BLaER1 treated with 17β-estradiol and CSF1 and Interleukin-3, amounts not matched to agents 10 nM and 100 nM (cell line): ENCODE measurements around the gene AP1S1.
"Not testable (repeated sequence)": the region's sequence is repeated elsewhere in the genome, so short reads cannot be mapped to it uniquely, and the experiment has no call there.

Experiments used
- H3K27ac ChIP-seq, 11 experiments: shearing (Covaris generic); formaldehyde crosslinking; 2 replicates each; pipeline ENCODE4 v1.8.1; 2022
- H3K27me3 ChIP-seq, 11 experiments: shearing (Covaris generic); formaldehyde crosslinking; 2 replicates each; pipeline ENCODE4 v1.8.1; 2022
- H3K36me3 ChIP-seq, 11 experiments: shearing (Covaris generic); formaldehyde crosslinking; 2 replicates each; pipeline ENCODE4 v1.8.1; 2022
- H3K4me1 ChIP-seq, 10 experiments: shearing (Covaris generic); formaldehyde crosslinking; 2 replicates each; pipeline ENCODE4 v1.8.1; 2022
- H3K4me2 ChIP-seq, 11 experiments: shearing (Covaris generic); formaldehyde crosslinking; 2 replicates each; pipeline ENCODE4 v1.8.1; 2022
- H3K4me3 ChIP-seq, 10 experiments: shearing (Covaris generic); formaldehyde crosslinking; 2 replicates each; pipeline ENCODE4 v1.8.1; 2022
- H3K9ac ChIP-seq, 11 experiments: shearing (Covaris generic); formaldehyde crosslinking; 2 replicates each; pipeline ENCODE4 v1.8.1; 2022
- H3K9me3 ChIP-seq, 11 experiments: shearing (Covaris generic); formaldehyde crosslinking; replicated peaks in 1 of 11; 2 replicates each; pipeline ENCODE4 v1.8.1; 2022
- H4K20me1 ChIP-seq, 11 experiments: shearing (Covaris generic); formaldehyde crosslinking; 2 replicates each; pipeline ENCODE4 v1.8.1; 2022
- Cebpa-rat ChIP-seq, 11 experiments: shearing (Covaris generic); IDR thresholded peaks; 2 replicates each; pipeline ENCODE4 v1.8.1; 2022

Gene AP1S1

GRCh38 chr7:101153969-101154692 lies at the start of gene AP1S1:
TSS of gene AP1S1 (plus strand) at chr7:101154476. CDS start at chr7:101154515, 39 bp downstream.
- Histone ChIP-seq H3K27ac (peak within 1 kb of the TSS; percentile 39 to 82 (median 75)), H3K4me2 (peak within 1 kb of the TSS; percentile 90 to 100 (median 97)), H3K4me3 (peak within 1 kb of the TSS; percentile 70 to 93 (median 82)), H3K27me3 (0 out of 22 replicates have a peak, but pooled peaks cover 0 to 4% (median 0%) of the 10 kb centered on the region in 11 experiments), H3K4me1 (peaks cover 26 to 38% (median 30%) of the 10 kb centered on the region in 10 experiments), H3K9me3 (no peaks in the 10 kb centered on the region), H4K20me1 (peaks cover 0 to 36% (median 0%) of the 10 kb centered on the region in 11 experiments; a peak in 5 of 22 replicates), H3K9ac (peak within 1 kb of the TSS; percentile 80 to 89 (median 85)), H3K36me3 (peaks cover 16 to 31% (median 26%) of the 10 kb centered on the region in 11 experiments)
- TF ChIP-seq Cebpa-rat (IDR thresholded peaks at IDR 0.05): no peak

DNA sequence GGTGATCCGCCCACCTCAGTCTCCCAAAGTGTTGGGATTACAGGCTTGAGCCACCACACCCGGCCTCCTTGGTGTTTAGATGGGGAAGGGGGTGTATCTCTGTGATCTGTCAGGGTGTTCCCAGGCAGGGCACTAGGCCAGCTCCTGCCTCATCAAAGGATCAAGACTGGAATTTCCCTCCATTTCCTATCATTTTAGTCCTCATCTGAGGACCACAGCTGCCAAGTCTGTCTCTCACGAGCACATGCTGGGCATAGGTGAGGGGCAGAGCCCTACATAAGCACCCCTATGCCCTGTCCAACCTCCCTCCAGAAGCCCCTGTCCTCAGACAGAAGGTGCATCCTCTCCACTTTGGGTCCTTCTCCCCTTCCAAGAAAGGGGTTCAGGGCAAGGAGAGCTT lies 49.5 kb upstream of the AP1S1 start:
- H3K27ac ChIP-seq: no peak overlapping the region
- H3K9ac ChIP-seq: no peak overlapping the region
- no peak for TF ChIP-seq Cebpa-rat (IDR thresholded peaks at IDR 0.05)
- H3K9me3 ChIP-seq: no peaks in the 10 kb centered on the region
- peaks cover 0 to 6% (median 0%) of the 10 kb centered on the region in 11 experiments; a peak in 3 of 22 replicates for H3K27me3 ChIP-seq
- H3K4me2 ChIP-seq: peak overlapping the region in 3 of 11 experiments; percentile 50 to 59 (median 52); a peak in 3 of 22 replicates
- H3K36me3 ChIP-seq: no peaks in the 10 kb centered on the region
- no peak overlapping the region for H3K4me3 ChIP-seq
- H4K20me1 ChIP-seq: peaks cover 0 to 5% (median 0%) of the 10 kb centered on the region in 11 experiments; a peak in 2 of 22 replicates
- peaks cover 37 to 61% (median 52%) of the 10 kb centered on the region in 10 experiments for H3K4me1 ChIP-seq

- not testable (repeated sequence) for H4K20me1 ChIP-seq, H3K9me3 ChIP-seq, H3K36me3 ChIP-seq, H3K4me3 ChIP-seq, H3K27ac ChIP-seq, H3K4me2 ChIP-seq, H3K27me3 ChIP-seq, H3K9ac ChIP-seq
- peaks cover 32 to 61% (median 47%) of the 10 kb centered on the region in 10 experiments for H3K4me1 ChIP-seq
Observed at GRCh38 chr7:101105248-101105647, 49.0 kb upstream of the AP1S1 start.

DNA sequence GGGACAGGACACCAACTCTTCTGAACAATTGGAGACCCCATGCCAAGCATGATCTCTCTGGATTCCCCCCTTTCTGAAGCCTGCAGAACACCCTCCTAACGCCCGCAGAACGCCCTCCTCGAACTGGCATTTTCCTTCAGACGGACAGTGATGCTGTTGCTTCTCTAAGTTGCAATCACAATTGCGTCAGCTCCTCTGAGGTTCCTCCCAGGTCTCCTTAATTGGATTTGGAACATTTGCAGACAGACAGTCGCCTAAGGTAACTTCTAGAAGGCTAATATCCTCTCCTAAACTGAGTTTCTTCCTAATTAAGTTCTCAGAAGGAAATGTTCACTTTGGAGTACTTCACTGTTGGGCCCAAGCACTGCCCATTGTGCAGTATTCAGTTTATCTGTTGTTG lies 47.9 kb upstream of the AP1S1 start:
- Histone ChIP-seq H3K4me3 (no peak overlapping the region), H3K4me2 (no peak overlapping the region), H3K27ac (no peak overlapping the region; a peak in 1 of 22 replicates), H3K9ac (no peak overlapping the region), H3K36me3 (no peaks in the 10 kb centered on the region), H3K9me3 (no peaks in the 10 kb centered on the region), H3K4me1 (peaks cover 28 to 59% (median 41%) of the 10 kb centered on the region in 10 experiments), H3K27me3 (peaks cover 0 to 5% (median 0%) of the 10 kb centered on the region in 11 experiments; a peak in 1 of 22 replicates), H4K20me1 (no peaks in the 10 kb centered on the region)
- no peak for TF ChIP-seq Cebpa-rat (IDR thresholded peaks at IDR 0.05)

- Histone ChIP-seq H3K4me2 (peak overlapping the region; percentile 77 to 97 (median 89)), H3K4me1 (peaks cover 28 to 60% (median 41%) of the 10 kb centered on the region in 10 experiments), H3K9me3 (no peaks in the 10 kb centered on the region), H4K20me1 (no peaks in the 10 kb centered on the region; a peak in 1 of 22 replicates), H3K27me3 (peaks cover 0 to 5% (median 0%) of the 10 kb centered on the region in 11 experiments; a peak in 1 of 22 replicates), H3K9ac (peak overlapping the region in 6 of 11 experiments; percentile 25 to 64 (median 40); a peak in 10 of 22 replicates), H3K27ac (peak overlapping the region in 8 of 11 experiments; percentile 2 to 69 (median 48); a peak in 12 of 22 replicates), H3K4me3 (peak overlapping the region in 5 of 10 experiments; percentile 16 to 41 (median 32); a peak in 7 of 20 replicates), H3K36me3 (no peaks in the 10 kb centered on the region)
- TF ChIP-seq Cebpa-rat (IDR thresholded peaks at IDR 0.05): peak in 2 of 11 experiments; percentile 8 to 80; a peak in 2 of 22 replicates
Observed at GRCh38 chr7:101108330-101108857, 45.9 kb upstream of the AP1S1 start.

- no peak for TF ChIP-seq Cebpa-rat (IDR thresholded peaks at IDR 0.05)
- H3K9me3 ChIP-seq: no peaks in the 10 kb centered on the region
- peak overlapping the region in 6 of 11 experiments; percentile 25 to 64 (median 40); a peak in 8 of 22 replicates for H3K9ac ChIP-seq
- peaks cover 0 to 5% (median 0%) of the 10 kb centered on the region in 11 experiments; a peak in 1 of 22 replicates for H3K27me3 ChIP-seq
- no peaks in the 10 kb centered on the region for H3K36me3 ChIP-seq
- H3K4me3 ChIP-seq: peak overlapping the region in 2 of 10 experiments; percentile 30 to 32; a peak in 2 of 20 replicates
- H3K4me1 ChIP-seq: peaks cover 26 to 57% (median 40%) of the 10 kb centered on the region in 10 experiments
- no peaks in the 10 kb centered on the region; a peak in 1 of 22 replicates for H4K20me1 ChIP-seq
- peak overlapping the region in 7 of 11 experiments; percentile 2 to 69 (median 51); a peak in 12 of 22 replicates for H3K27ac ChIP-seq
- H3K4me2 ChIP-seq: peak overlapping the region; percentile 77 to 97 (median 89); a peak in 21 of 22 replicates
Observed at GRCh38 chr7:101108961-101109360, 45.3 kb upstream of the AP1S1 start.

DNA sequence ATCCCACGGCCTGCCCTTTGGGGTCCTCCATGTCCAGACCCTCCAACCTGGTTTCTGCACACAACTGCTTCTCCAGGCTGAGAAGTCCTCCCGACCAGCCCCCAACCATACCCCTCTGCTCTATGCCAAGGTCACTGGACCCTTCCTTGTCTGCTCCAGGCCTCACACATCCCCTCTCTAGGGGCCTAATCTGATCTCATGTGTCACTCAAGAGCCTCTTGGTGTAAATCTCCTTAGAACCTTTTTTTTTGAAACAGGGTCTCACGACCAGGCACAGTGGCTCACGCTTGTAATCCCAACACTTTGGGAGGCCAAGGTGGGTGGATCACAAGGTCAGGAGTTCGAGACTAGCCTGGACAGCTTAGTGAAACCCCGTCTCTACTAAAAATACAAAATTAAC lies 44.9 kb upstream of the AP1S1 start:
- H3K4me3 ChIP-seq: no peak overlapping the region
- no peaks in the 10 kb centered on the region for H3K36me3 ChIP-seq
- H3K27me3 ChIP-seq: peaks cover 0 to 5% (median 0%) of the 10 kb centered on the region in 11 experiments; a peak in 1 of 22 replicates
- H3K9me3 ChIP-seq: no peaks in the 10 kb centered on the region
- peak overlapping the region in 3 of 11 experiments; percentile 25 to 64 (median 48); a peak in 5 of 22 replicates for H3K9ac ChIP-seq
- TF ChIP-seq Cebpa-rat (IDR thresholded peaks at IDR 0.05): no peak
- H3K4me1 ChIP-seq: peaks cover 22 to 57% (median 39%) of the 10 kb centered on the region in 10 experiments
- H3K27ac ChIP-seq: peak overlapping the region in 5 of 11 experiments; percentile 26 to 69 (median 58); a peak in 8 of 22 replicates
- H4K20me1 ChIP-seq: no peaks in the 10 kb centered on the region; a peak in 1 of 22 replicates
- peak overlapping the region in 10 of 11 experiments; percentile 82 to 97 (median 90); a peak in 19 of 22 replicates for H3K4me2 ChIP-seq

DNA sequence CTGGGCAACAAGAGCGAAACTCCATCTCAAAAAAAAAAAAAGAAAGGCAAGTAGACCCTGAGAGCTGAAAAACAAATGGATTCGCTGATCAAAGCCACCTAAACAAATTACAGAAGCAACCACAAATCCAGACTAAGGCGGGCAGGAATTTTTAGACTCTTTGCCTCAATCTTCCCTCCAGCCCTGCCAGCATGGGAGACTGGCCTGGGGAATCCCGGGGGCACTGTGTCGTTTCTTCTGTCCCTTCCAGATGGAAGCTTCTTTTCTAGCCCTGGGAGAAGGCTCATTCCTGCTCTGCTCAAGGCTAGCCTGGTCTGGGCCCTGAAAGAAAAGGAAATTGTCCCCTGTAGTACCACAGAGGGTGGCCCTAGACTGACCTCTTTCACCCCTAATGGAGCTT lies 43.0 kb upstream of the AP1S1 start:
- Histone ChIP-seq H3K4me2 (no peak overlapping the region), H3K9ac (no peak overlapping the region), H3K4me1 (peaks cover 18 to 53% (median 38%) of the 10 kb centered on the region in 10 experiments), H3K27me3 (peaks cover 0 to 5% (median 0%) of the 10 kb centered on the region in 11 experiments; a peak in 1 of 22 replicates), H4K20me1 (no peaks in the 10 kb centered on the region; a peak in 1 of 22 replicates), H3K27ac (no peak overlapping the region), H3K4me3 (no peak overlapping the region), H3K36me3 (no peaks in the 10 kb centered on the region), H3K9me3 (no peaks in the 10 kb centered on the region)
- no peak for TF ChIP-seq Cebpa-rat (IDR thresholded peaks at IDR 0.05)

- Histone ChIP-seq H3K36me3 (no peaks in the 10 kb centered on the region), H3K9ac (no peak overlapping the region), H3K9me3 (no peaks in the 10 kb centered on the region), H3K4me2 (no peak overlapping the region), H4K20me1 (no peaks in the 10 kb centered on the region; a peak in 2 of 22 replicates), H3K4me1 (peaks cover 18 to 50% (median 33%) of the 10 kb centered on the region in 10 experiments), H3K27ac (no peak overlapping the region), H3K27me3 (peaks cover 0 to 5% (median 0%) of the 10 kb centered on the region in 11 experiments; a peak in 1 of 22 replicates), H3K4me3 (no peak overlapping the region)
- no peak for TF ChIP-seq Cebpa-rat (IDR thresholded peaks at IDR 0.05)
Observed at GRCh38 chr7:101112233-101112632, 42.0 kb upstream of the AP1S1 start.

- H3K27ac ChIP-seq, H3K36me3 ChIP-seq, H3K9me3 ChIP-seq, H3K4me3 ChIP-seq, H3K27me3 ChIP-seq, H3K9ac ChIP-seq, H3K4me2 ChIP-seq, H4K20me1 ChIP-seq: not testable (repeated sequence)
- H3K4me1 ChIP-seq: peaks cover 9 to 43% (median 25%) of the 10 kb centered on the region in 10 experiments
Observed at GRCh38 chr7:101113140-101113539, 41.1 kb upstream of the AP1S1 start.
